ENCODE measurements around the gene CTNNBIP1.

DNA sequence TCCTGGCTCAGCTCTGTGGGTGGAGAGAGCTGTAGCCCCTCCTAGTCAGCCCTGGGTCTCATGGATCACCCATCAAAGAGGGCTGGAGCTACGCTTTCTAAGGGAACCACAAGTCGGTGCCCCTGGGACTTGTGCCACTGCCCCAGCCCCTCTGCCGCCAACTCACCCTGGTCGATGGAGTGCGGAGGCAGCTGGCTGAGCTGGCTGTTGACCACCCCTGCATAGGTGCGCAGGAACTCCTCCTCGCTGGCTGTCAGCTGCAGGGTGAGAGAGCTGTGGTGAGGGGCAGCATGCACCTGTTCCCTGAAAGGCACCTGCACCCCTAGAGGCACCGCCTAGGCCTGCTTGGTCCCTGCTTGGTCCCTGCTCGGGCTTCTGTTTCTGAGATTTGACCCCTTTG is 39.0 kb downstream of the CTNNBIP1 start:
- no peak for TF ChIP-seq YY1 (IDR thresholded peaks at IDR 0.05; ENCODE audit: low read depth)
- no peak for TF ChIP-seq RAD21 (IDR thresholded peaks at IDR 0.05; ENCODE audit: low read depth)
- TF ChIP-seq TAF1 (IDR thresholded peaks at IDR 0.05; ENCODE audit: low read depth), result no peak
- TF ChIP-seq FOXM1 (IDR thresholded peaks at IDR 0.05; ENCODE audit: borderline replicate concordance, low read depth), result no peak
- TF ChIP-seq, protein P1, sequence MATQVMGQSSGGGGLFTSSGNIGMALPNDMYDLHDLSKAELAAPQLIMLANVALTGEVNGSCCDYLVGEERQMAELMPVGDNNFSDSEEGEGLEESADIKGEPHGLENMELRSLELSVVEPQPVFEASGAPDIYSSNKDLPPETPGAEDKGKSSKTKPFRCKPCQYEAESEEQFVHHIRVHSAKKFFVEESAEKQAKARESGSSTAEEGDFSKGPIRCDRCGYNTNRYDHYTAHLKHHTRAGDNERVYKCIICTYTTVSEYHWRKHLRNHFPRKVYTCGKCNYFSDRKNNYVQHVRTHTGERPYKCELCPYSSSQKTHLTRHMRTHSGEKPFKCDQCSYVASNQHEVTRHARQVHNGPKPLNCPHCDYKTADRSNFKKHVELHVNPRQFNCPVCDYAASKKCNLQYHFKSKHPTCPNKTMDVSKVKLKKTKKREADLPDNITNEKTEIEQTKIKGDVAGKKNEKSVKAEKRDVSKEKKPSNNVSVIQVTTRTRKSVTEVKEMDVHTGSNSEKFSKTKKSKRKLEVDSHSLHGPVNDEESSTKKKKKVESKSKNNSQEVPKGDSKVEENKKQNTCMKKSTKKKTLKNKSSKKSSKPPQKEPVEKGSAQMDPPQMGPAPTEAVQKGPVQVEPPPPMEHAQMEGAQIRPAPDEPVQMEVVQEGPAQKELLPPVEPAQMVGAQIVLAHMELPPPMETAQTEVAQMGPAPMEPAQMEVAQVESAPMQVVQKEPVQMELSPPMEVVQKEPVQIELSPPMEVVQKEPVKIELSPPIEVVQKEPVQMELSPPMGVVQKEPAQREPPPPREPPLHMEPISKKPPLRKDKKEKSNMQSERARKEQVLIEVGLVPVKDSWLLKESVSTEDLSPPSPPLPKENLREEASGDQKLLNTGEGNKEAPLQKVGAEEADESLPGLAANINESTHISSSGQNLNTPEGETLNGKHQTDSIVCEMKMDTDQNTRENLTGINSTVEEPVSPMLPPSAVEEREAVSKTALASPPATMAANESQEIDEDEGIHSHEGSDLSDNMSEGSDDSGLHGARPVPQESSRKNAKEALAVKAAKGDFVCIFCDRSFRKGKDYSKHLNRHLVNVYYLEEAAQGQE (IDR thresholded peaks at IDR 0.05; ENCODE audit: low read depth), result no peak
- no peak for TF ChIP-seq TEAD4 (IDR thresholded peaks at IDR 0.05)
- TF ChIP-seq, protein P2, sequence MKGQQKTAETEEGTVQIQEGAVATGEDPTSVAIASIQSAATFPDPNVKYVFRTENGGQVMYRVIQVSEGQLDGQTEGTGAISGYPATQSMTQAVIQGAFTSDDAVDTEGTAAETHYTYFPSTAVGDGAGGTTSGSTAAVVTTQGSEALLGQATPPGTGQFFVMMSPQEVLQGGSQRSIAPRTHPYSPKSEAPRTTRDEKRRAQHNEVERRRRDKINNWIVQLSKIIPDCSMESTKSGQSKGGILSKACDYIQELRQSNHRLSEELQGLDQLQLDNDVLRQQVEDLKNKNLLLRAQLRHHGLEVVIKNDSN (IDR thresholded peaks at IDR 0.05), result no peak
- TF ChIP-seq ZBTB7A (IDR thresholded peaks at IDR 0.05; ENCODE audit: low read depth), result no peak
- no peak for TF ChIP-seq EP300 (IDR thresholded peaks at IDR 0.05; ENCODE audit: borderline replicate concordance)
- TF ChIP-seq CEBPB (IDR thresholded peaks at IDR 0.05), result no peak
- TF ChIP-seq, protein P3, sequence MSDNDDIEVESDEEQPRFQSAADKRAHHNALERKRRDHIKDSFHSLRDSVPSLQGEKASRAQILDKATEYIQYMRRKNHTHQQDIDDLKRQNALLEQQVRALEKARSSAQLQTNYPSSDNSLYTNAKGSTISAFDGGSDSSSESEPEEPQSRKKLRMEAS (IDR thresholded peaks at IDR 0.05), result no peak
